ENCODE results near the gene CD1D. TPM values are rescaled to one million over a fixed set of nuclear protein-coding genes. Genes with fewer than 3 reads are reported as not detected.

Gene CD1D
- total and polyA plus RNA-seq, 4 donors = 1.1 to 8.4 (median 4.0) TPM

GRCh38 chr1:158131217-158131616, 49.5 kb upstream of the CD1D start:
- 77% methylated on average over 3 of the region's 3 CpGs for WGBS
- Histone ChIP-seq H3K27ac (ENCODE audit: low read depth in 1 of 2, low read length in 2 of 2) (no peak overlapping the region), H3K4me3 (ENCODE audit: low read depth in 1 of 3, low read length in 3 of 3) (no peak overlapping the region), H3K27me3 (ENCODE audit: control insufficient read depth in 4 of 4, insufficient read depth in 4 of 4, low read length in 3 of 4) (peaks cover 0 to 3% (median 0%) of the 10 kb centered on the region in 4 donors), H3K9ac (ENCODE audit: low read depth in 1 of 2, low read length in 2 of 2) (no peak overlapping the region), H3K9me3 (ENCODE audit: control insufficient read depth in 4 of 4, low read length in 3 of 4) (no peaks in the 10 kb centered on the region), H3K36me3 (ENCODE audit: control insufficient read depth in 4 of 4, insufficient read depth in 3 of 4, low read depth in 1 of 4, low read length in 3 of 4) (no peaks in the 10 kb centered on the region), H3K4me1 (ENCODE audit: control insufficient read depth in 4 of 4, insufficient read depth in 4 of 4, low read length in 3 of 4) (no peaks in the 10 kb centered on the region)
- DNase-seq (ENCODE audit: low spot score) = no peak
- TF ChIP-seq YY1 (IDR thresholded peaks at IDR 0.05) (no peak), EGR1 (IDR thresholded peaks at IDR 0.05; ENCODE audit: low read depth in 2 of 2) (no peak), HNF4G (IDR thresholded peaks at IDR 0.05) (no peak), TAF1 (conservative IDR thresholded peaks at IDR 0.05) (no peak), CTCF (IDR thresholded peaks at IDR 0.05; ENCODE audit: low read depth, low read length, missing input control) (no peak), SP1 (IDR thresholded peaks at IDR 0.05) (no peak), HNF4A (conservative IDR thresholded peaks at IDR 0.05) (no peak), ZBTB33 (IDR thresholded peaks at IDR 0.05) (no peak), RXRA (IDR thresholded peaks at IDR 0.05) (no peak), FOXA1 (IDR thresholded peaks at IDR 0.05) (no peak), REST (IDR thresholded peaks at IDR 0.05) (no peak), RAD21 (IDR thresholded peaks at IDR 0.05) (no peak)

- TF ChIP-seq YY1 (IDR thresholded peaks at IDR 0.05) (no peak), MAX (IDR thresholded peaks at IDR 0.05) (no peak), FOXA2 (IDR thresholded peaks at IDR 0.05) (no peak), CTCF (IDR thresholded peaks at IDR 0.05; ENCODE audit: low read depth, low read length, missing input control) (no peak)
- Histone ChIP-seq H3K9me3 (ENCODE audit: control insufficient read depth in 4 of 4, low read length in 3 of 4) (peaks cover 0 to 3% (median 0%) of the 10 kb centered on the region in 4 donors), H3K27me3 (ENCODE audit: control insufficient read depth in 4 of 4, insufficient read depth in 4 of 4, low read length in 3 of 4) (peaks cover 0 to 5% (median 0%) of the 10 kb centered on the region in 4 donors), H3K4me1 (ENCODE audit: control insufficient read depth in 4 of 4, insufficient read depth in 4 of 4, low read length in 3 of 4) (no peaks in the 10 kb centered on the region), H3K27ac (ENCODE audit: low read depth in 1 of 2, low read length in 2 of 2) (no peak overlapping the region), H3K36me3 (ENCODE audit: control insufficient read depth in 4 of 4, insufficient read depth in 3 of 4, low read depth in 1 of 4, low read length in 3 of 4) (no peaks in the 10 kb centered on the region), H3K4me3 (ENCODE audit: low read depth in 1 of 3, low read length in 3 of 3) (no peak overlapping the region), H3K9ac (ENCODE audit: low read depth in 1 of 2, low read length in 2 of 2) (no peak overlapping the region)
- no peak for DNase-seq (ENCODE audit: low spot score)
- 93% methylated on average over 3 of the region's 3 CpGs for WGBS
Observed at GRCh38 chr1:158140764-158141192, 39.9 kb upstream of the CD1D start.

Data from liver (tissue), 9 donors.